ENCODE measurements around the gene RAB11FIP4. TPM values are rescaled to one million over a fixed set of nuclear protein-coding genes. Genes with fewer than 3 reads are reported as not detected.

The RAB11FIP4 gene
- total RNA-seq, 4 donors from 2014 or later, result 0.47 to 14.1 (median 1.9) TPM

DNA sequence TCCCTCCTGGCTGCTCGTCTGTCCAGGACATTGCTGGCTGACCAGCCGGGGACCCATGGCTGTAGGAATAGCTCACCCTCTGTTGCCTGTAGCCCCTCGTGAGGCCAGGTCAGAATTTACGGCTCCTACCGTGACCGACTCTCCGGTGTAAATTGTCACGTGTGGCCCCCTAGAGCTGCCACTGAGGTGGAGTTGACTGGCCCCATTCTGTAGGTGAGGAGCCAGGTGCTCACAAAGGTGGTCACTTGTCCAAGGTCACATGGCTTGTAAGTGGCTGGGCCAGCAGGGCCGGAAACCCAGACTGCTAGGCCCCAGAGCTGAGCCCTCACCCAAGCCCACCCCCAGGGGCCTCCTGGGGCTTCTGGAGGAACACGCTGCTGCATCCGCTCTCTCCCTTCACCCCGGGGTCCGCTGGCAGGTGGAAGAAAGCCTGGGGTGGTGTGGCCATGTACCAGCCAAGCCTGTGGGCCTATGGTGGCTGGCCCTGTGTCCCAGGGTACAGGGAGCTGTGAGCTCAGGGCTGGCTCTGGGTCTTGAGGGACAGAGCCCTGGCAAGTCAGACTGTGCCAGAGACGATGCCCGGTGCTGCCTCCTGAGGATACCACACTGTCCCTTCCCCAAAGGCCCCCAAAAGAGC is 120.7 kb downstream of the RAB11FIP4 start:
- no peaks in the 10 kb centered on the region for H3K36me3 ChIP-seq
- H3K9me3 ChIP-seq, result no peaks in the 10 kb centered on the region
- peaks cover 7% of the 10 kb centered on the region for H3K27me3 ChIP-seq
- no peak overlapping the region for H3K4me3 ChIP-seq
- 75% methylated on average over 2 of the region's 15 CpGs; no CpG with 5 or more reads in 1 of the 2 donors for WGBS, 2 donors (ENCODE audit: low coverage in 1 of 2)
- no peak overlapping the region for H3K27ac ChIP-seq
- H3K4me1 ChIP-seq, result peaks cover 0 to 14% (median 0%) of the 10 kb centered on the region in 3 donors
- TF ChIP-seq, protein P1, sequence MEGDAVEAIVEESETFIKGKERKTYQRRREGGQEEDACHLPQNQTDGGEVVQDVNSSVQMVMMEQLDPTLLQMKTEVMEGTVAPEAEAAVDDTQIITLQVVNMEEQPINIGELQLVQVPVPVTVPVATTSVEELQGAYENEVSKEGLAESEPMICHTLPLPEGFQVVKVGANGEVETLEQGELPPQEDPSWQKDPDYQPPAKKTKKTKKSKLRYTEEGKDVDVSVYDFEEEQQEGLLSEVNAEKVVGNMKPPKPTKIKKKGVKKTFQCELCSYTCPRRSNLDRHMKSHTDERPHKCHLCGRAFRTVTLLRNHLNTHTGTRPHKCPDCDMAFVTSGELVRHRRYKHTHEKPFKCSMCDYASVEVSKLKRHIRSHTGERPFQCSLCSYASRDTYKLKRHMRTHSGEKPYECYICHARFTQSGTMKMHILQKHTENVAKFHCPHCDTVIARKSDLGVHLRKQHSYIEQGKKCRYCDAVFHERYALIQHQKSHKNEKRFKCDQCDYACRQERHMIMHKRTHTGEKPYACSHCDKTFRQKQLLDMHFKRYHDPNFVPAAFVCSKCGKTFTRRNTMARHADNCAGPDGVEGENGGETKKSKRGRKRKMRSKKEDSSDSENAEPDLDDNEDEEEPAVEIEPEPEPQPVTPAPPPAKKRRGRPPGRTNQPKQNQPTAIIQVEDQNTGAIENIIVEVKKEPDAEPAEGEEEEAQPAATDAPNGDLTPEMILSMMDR (IDR thresholded peaks at IDR 0.05), result no peak
- TF ChIP-seq POLR2AphosphoS5 (IDR thresholded peaks at IDR 0.05), result no peak
- no peak for TF ChIP-seq POLR2A (IDR thresholded peaks at IDR 0.05)
- no peak for TF ChIP-seq EP300 (IDR thresholded peaks at IDR 0.05)
- no peak for ATAC-seq

DNA sequence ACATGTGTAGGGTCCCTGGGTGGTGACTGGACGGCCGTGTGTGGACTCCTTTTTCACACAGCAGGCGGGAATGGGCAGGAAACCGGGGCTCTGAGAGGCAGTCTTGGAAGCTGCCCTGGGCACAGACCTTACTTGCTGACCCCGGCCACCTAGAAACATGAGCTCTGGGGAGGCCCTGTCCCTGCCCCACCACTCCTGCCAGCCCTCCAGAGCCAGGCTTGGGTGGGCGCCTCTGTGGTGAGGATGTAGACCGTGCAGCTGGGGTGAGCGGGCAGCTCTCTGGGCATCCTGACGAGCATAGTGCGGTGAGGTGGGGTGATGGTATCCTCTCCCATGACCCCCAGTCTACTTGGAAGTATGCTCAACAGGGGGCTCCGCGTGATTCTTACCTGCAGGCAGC is 121.3 kb downstream of the RAB11FIP4 start:
- Histone ChIP-seq H3K9me3 (no peaks in the 10 kb centered on the region), H3K27me3 (peaks cover 7% of the 10 kb centered on the region), H3K27ac (no peak overlapping the region), H3K4me3 (no peak overlapping the region), H3K36me3 (no peaks in the 10 kb centered on the region), H3K4me1 (peaks cover 0 to 14% (median 0%) of the 10 kb centered on the region in 3 donors)
- TF ChIP-seq EP300 (IDR thresholded peaks at IDR 0.05) (no peak), POLR2A (IDR thresholded peaks at IDR 0.05) (no peak), POLR2AphosphoS5 (IDR thresholded peaks at IDR 0.05) (no peak)
- TF ChIP-seq, protein P1 (IDR thresholded peaks at IDR 0.05), result no peak
- 100% methylated on average over 2 of the region's 12 CpGs; no CpG with 5 or more reads in 1 of the 2 donors for WGBS, 2 donors (ENCODE audit: low coverage in 1 of 2)
- no peak for ATAC-seq

DNA sequence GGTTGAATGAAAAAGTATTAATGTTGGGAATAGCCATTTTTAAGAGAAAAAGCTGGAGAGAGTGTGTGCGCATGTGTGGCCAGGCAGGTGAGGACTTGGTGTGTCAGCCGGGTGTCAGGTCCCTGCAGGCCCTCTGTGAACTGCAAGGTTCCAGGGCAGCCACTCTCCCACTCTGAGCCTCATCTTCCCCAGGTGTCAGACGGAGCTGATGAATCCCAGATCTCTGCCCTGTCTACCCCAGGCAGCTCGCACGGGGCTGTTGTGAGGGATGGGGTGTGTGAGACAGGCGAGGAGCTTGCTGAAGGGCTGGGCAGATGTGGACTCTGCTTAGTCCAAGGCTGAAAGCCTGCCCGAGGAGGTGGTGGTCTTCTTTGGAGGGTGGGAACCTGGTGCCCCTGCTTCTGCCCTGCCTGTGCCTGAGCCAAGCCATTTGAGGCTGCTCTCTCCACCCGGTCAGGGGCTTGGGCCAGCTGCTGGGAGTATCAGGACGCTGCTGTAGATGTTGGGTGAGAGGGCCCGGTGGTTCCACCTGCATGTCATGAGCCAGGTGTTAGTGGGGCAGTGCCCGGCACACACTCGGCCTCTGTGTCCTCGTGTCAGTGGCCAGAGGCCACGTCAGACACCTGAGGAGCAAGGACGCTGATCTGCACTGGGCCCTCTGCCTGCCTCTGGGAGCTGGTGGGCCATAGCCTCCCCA is 122.4 kb downstream of the RAB11FIP4 start:
- TF ChIP-seq EP300 (IDR thresholded peaks at IDR 0.05) (no peak), POLR2AphosphoS5 (IDR thresholded peaks at IDR 0.05) (no peak), POLR2A (IDR thresholded peaks at IDR 0.05) (no peak)
- TF ChIP-seq, protein P1 (IDR thresholded peaks at IDR 0.05), result no peak
- no peak overlapping the region for H3K4me3 ChIP-seq
- H3K4me1 ChIP-seq, result peaks cover 0 to 14% (median 0%) of the 10 kb centered on the region in 3 donors
- no peak overlapping the region for H3K27ac ChIP-seq
- H3K36me3 ChIP-seq, result no peaks in the 10 kb centered on the region
- WGBS, 2 donors (ENCODE audit: low coverage in 1 of 2), result 76 to 90% methylated on average over 2 to 3 of the region's 15 CpGs
- ATAC-seq, result no peak
- H3K9me3 ChIP-seq, result no peaks in the 10 kb centered on the region
- H3K27me3 ChIP-seq, result peaks cover 7% of the 10 kb centered on the region

DNA sequence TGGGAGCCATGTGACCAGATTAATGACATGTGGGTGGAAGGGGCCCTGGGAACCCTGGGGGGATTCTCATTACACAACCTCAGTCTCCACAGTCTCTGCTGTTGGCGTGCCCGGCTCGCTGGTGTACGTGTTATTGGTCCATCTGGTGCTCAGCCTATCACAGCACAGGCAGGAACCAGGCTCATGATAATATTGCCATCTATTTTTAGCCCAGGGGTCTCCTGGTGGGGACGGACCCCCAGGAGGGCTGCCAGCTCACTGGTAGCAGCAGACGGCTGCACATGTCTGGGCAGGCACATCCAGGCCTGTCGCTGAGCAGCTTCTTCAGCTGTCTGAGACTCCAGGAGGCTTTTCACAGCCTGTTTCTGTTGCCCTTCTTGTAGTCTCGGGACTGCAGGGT is 123.8 kb downstream of the RAB11FIP4 start:
- no peaks in the 10 kb centered on the region for H3K9me3 ChIP-seq
- peaks cover 11% of the 10 kb centered on the region for H3K27me3 ChIP-seq
- H3K4me1 ChIP-seq, result peaks cover 0 to 4% (median 0%) of the 10 kb centered on the region in 3 donors
- 74% methylated on average over 7 of the region's 8 CpGs; no CpG with 5 or more reads in 1 of the 2 donors for WGBS, 2 donors (ENCODE audit: low coverage in 1 of 2)
- no peak overlapping the region for H3K4me3 ChIP-seq
- H3K27ac ChIP-seq, result no peak overlapping the region
- ATAC-seq, result no peak
- TF ChIP-seq POLR2A (IDR thresholded peaks at IDR 0.05) (no peak), POLR2AphosphoS5 (IDR thresholded peaks at IDR 0.05) (no peak), EP300 (IDR thresholded peaks at IDR 0.05) (no peak)
- TF ChIP-seq, protein P1 (IDR thresholded peaks at IDR 0.05), result no peak
- no peaks in the 10 kb centered on the region for H3K36me3 ChIP-seq

All from gastroesophageal sphincter (tissue), 4 donors.